GM21786 (cell line): ENCODE data around the gene ZNF281.

Experiments
- ATAC-seq: cut with Tn5 transposase; IDR thresholded peaks from one replicate; pipeline ENCODE4 v1.9.1; 2021; ENCODE audit not compliant: unreplicated experiment

Gene ZNF281

DNA sequence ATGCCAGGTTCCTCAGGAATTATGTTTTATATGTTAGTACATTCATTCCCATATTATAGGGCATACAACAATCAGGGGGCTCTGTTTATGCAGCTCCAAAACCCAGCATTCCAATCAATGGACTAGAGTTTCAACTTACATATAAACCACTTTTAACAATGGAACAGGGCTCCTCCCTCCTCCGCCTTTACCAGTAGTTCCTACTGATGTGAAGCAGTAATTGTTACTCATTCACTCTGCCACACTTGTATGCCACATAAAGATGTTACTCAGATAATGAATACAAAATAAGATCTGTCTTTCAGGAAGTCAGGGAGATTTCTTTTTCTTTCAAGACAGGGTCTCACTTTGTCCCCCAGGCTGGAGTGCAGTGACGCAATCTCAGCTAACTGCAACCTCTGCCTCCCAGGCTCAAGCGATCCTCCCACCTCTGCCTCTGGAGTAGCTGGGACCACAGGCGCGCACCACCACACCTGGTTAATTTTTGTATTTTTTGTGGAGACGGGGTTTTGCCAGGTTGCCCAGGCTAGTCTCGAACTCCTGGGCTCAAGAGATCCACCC, 17.1 kb downstream of the ZNF281 start:
- ATAC-seq = no peak

DNA sequence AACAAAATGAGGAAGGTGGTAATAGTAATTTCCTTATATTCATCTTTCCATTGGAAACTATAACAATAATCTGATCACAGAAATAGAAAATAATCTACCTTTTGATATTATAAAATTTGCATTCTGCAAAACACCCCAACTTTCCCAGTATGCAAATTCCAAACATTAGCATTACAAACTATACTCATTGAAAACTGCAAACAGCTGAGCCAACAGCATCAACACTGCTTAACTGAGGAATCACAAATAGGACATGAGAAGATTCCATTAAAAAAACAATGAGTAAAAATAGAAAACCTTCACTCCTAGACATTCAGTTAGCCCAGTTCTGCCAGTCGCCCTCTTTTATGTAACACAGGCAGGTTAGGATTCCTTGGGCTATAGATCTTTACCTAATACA, 18.1 kb downstream of the ZNF281 start:
- no peak for ATAC-seq

DNA sequence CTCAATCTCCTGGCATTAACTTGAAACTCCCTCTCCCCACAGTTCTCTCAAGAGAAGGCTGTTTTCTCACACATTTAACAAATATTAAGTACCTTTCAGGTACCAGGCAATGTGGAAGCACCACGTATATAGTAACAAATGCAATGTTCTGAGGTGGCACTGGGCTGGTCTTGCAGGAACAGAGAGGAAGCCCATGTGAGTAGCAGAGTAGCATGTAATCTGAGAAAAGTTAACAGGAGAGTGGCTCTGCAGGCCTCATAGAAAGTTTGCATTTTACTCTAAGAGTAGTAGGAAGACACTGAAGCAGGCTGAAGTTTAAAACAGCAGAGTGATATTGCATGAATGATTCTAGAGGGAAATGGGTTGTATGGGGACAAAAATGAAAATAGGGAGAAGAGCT, 21.0 kb downstream of the ZNF281 start:
- ATAC-seq = no peak

DNA sequence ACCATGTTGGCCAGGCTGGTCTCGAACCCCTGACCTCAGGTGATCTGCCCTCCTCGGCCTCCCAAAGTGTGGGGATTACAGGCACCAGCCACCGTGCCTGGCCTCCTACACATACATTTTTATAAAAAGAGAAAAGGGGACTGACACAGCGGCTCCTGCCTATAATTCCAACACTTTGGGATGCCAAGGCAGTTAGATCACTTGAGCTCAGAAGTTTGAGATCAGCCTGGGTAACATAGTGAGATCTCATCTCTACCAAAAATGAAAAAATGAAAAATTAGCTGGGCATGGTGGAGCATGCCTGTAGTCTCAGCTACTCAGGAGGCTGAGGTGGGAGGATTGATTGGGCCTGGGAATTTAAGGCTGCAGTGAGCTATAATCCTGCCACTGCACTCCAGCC, 23.4 kb downstream of the ZNF281 start:
- no peak for ATAC-seq

DNA sequence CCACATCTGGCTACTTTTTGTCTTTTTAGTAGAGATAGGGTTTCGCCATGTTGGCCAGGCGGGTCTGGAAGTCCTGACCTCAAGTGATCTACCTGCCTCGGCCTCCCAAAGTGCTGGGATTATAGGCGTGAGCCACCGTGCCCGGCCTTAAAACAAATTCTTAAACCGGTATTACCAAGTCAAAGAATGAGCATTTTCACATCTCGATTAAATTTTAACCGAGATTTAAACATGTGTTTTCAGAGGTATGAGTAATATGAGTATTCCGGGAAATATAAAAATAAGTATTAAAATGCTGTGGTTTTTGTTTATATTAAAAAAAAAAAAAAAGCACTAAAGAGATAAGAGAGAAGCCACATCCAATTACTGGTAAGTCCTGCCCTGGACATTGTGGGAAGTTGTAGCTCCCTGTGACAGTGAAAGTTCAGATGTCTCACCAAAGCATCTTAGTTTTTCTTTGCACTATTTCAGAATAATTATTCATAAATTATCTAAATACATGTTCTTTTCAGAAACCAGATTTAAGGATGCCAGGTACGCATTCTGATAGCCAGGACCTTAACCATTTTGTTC, 24.9 kb downstream of the ZNF281 start:
- peak; percentile 35 for ATAC-seq

DNA sequence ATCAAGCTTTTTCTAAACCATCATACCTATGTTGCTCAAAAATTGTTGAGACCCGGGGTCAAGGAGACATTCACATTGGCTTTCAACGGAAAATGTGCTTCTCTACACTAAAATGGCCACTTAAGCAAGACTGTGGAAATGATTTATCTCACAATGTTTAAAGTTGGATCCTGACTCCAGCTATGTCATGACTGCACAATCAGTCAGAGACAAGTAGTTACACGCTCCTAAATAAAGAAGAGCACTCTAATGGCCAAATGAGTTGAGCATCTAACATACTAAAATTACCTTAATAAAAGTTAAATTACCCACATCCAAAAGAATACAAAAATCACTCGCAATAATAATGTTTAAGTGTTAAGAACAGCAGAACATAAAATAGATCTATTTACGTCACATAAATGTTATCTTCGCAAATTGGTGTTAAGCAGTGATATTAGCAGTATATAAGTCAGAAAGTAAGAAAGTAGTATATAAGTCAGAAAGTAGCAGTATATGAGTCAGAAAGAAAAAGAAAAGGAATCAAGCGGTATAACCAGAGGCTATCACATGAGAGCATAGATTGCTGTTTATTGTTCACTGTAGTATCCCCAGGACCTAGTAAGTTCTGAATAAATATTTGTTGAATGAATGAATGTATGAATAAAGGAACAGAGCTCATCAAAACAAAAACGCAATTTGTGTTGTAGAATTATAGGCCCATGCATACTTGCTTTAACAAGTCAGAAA, 28.4 kb downstream of the ZNF281 start:
- no peak for ATAC-seq

DNA sequence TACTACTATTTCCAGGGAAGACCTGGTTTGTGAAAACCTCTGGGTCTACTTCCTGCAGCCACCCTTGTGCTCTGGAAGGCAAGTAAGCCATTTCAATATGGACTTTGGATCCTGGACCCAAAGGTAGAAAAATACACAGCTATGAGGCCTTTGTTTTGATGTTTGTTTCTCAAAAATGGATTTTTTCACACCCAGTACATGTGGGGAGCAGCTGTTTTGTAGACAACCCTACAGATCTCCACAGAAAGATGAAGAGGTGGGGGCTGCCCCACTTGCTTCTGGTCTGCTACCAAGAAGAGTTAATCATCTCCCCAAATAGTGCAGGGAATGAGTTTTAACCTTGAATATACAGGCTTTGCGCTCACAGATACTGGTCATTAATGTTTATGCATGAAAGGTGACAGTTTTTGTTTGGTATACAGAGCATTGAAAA, 29.2 kb downstream of the ZNF281 start:
- ATAC-seq = peak; percentile 80

DNA sequence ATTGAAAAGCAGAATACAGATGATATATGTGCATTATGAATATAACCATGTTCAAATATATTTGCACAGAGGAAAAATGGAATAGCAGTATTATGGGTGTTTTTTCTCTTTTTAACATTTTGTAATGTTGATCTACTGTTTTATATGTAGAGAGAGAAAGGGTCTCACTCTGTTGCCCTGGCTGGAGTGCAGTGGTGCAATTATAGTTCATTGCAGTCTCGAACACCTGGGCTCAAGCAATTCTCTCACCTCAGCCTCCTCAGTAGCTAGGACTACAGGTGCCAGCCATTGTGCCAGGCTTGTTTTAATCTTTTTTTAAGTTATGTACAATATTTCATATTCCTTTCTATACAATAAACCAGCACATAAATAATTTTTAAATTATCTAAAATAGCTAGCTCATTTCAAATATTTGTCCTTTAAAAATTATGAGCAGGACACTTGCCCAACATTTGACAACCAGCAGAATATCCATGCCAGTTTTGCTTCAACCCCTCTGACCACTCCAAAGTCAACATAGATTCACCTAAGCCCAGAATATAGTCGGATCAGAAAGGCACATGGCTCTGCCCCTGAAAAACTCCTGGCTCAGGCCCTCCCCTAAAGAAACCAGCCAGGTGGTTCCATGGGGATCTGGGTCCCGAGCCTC, 29.8 kb downstream of the ZNF281 start:
- no peak for ATAC-seq

DNA sequence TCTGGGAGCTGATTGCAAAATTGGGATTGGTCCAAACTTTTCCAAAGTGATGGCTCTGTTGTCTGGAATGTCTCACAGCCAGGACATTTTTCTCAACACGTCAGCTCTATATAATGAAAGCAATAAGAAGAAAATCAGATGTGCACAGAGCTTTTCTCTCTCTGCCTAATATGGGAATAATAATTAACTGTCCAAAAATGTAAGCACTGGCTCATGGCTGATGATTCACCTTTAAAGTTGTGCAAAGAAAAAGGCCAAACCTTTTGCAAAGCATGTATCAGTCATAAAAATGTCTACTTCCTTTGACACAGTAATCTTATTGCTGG, 30.4 kb downstream of the ZNF281 start:
- ATAC-seq = no peak

DNA sequence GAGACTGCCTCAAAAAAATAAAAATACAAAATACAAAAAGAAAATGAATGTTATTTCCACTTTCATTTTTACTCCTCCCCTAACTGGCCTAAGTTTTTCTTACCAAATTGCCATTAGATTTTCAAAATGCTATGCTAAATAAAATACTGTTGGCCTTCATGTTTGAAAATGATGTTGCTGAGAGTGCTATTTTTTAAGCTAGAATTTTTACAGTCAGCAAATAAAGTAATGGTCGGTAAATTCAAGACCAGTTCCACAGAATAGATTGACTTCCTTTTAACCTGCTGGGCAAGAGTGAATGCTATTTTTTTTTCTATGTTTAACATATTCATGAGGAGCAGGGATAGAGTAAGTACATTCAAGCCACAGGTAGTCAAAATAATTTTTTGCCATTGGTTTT, 31.7 kb downstream of the ZNF281 start:
- no peak for ATAC-seq

DNA sequence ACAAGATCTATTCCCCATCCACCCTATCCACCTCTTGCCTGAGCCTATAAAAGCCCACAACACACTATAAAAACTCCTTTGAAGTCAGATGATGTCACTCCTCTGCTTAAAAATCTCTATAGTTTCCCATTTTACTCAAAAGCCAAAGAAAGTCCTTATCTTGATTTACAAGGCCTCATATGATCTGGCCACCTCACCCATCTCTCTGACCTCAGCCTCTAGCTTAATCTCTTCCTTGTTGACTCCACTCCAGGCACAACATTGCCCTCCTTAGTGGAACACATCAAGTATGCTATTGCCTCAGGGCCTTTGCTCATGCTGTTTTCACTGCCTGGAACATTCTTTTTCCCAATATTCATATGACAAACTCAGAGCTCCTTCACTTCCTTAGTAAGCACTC, 33.3 kb downstream of the ZNF281 start:
- no peak for ATAC-seq

DNA sequence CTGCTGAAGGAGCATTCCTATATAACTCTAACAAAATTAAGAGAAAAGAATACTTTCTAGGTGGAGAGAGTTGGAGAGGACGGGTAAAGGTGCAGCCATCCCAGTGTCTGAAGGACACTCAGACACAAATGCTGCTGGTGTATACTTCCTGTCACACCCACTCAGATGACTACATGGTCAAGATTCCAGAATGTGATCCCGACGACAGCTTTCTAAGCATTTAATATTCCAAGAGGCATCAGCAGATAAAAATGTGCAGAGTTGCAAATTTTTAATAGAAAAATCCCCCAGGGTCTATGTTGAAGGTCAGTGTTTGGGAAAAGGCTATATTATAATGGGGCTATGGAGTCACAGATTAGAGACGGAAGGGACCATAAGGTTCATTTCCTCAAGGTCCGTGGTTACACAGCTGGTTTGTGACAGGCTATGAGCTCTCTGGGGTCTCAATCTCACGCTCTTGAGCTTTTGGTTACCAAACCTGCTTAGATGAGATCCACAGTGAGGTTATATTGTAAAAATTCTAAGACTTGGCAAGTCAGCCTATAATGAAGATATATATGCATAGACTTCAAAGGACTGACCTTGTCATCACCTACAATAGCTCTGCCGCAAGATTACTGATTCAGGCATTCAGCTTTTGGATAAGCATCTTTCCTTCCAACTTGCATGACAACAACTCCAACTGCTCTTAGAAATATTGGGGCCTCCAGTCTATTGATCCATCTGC, 35.1 kb downstream of the ZNF281 start:
- ATAC-seq = no peak

DNA sequence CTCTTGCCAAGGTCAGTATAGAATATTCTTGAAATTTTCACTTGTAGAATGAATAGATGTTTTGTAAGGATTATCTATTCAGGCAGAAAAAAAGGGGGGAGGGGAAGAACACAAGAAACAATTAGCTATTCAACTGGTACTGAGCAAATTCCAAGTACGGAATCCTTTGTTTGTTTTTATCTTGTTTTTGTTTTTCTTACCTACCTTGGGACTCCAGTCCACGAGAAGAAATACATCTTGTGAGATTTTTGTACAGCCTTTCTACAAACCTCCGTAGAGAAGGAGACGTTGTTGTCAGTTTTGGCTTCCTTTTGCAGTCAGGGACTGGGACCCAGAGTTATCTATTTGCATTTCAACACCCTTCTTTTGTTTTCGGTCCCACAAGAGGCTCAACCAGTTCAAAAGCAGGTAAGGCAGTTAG, 36.0 kb downstream of the ZNF281 start:
- ATAC-seq = peak; percentile 38

DNA sequence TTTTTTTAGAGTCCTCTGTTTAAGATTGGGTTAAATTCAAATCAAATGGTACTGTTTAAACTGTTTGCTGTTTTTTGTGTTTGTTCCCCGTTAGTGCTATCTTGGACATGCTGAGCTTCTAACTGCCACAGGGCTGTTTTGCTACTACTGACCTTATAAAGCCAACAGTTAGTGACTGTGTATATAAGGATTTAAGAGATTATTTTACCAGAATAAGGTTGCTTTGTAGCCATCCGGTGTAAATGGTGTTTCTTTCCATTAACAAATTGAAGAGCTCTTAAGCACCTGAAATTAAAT, 37.0 kb downstream of the ZNF281 start:
- no peak for ATAC-seq

DNA sequence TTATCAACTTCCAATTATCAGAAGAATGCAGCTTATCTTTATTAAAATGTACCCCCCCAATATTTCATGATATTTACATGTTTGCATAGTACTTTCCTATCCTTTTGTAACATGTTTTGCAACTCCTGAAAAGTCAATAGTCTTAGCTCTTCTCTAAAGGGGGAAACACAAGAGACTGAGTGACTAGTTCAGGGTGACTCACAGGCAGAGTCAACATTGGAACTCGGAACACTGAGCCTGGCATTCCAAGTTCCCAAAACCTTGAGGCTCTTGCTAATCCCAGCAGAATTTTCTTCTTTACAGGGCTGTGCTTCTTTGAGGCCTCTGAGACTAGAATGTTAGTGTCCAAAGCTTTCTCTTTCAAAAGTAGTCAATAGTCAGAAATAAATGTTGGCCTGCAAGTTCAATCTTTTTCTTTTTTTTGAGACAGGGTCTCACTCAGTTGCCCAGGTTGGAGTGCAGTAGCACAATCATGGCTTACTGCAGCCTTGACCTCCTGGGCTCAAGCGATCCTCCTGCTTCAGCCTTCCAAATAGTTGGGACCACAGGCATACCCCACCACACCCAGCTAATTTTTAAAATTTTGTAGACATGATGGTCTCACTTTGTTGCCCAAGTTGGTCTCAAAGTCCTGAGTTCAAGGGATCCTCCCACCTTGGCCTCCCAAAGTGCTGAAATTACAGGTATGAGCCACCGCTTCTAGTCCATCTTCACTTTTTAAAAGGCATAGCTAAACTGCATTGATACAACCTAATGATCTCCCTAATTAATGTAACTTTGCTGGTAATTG, 37.5 kb downstream of the ZNF281 start:
- no peak for ATAC-seq

DNA sequence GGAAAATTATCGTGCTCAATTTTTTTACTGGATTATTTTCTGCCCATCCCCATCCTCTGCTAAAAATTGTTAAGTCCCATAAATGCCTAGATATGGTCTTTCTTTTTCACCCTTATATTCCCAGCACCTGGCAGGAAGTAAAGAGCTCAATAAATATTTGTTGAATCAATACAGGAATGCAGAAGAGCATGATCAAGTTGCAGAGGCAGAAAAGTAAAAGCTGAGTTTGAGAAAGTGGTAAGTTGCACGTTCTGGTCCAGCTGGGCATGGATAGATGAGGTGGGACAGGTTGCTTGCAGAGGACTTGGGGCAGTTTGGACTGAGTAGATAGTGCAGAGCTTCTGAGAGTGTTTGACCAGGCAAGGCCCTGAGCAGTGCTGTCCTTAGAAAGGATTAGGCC, 40.1 kb downstream of the ZNF281 start:
- ATAC-seq = no peak

DNA sequence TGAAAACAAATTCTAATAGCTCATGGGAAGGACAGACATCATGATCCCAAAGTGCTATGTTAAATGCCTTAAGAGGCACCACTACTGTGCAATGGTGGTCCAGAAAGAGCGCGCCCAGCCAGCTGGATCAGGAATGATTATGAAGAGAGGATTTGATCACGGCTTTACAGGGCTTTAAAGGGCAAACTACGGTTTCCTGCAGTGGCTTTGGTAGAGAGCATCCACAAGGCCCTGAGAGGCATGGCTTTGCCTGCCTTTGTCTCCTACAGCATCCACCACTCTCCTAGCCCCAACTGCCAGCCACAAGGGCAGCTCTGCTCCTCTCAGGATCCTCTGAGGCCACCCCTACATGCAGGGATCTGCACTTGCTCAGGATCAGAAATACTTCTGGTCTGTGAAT, 40.7 kb downstream of the ZNF281 start:
- ATAC-seq = no peak

DNA sequence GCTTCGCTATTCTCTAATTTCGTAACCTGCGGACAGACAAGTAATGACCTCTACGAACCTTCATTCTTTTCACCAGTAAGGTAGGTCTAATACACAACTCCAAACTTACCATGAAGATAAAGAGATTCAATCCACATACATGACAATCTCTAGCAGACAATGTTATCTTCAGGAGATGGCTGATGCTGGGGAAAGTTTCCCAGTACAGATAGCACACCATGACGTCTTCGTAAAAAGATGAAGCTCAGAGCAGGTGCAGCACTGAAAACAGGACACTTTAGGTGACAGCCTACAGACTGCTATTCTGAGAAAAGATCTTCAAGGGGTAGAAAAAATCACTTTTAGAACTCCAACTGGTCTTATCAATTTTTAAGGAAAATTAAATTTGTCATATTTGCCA, 41.3 kb downstream of the ZNF281 start:
- no peak for ATAC-seq

DNA sequence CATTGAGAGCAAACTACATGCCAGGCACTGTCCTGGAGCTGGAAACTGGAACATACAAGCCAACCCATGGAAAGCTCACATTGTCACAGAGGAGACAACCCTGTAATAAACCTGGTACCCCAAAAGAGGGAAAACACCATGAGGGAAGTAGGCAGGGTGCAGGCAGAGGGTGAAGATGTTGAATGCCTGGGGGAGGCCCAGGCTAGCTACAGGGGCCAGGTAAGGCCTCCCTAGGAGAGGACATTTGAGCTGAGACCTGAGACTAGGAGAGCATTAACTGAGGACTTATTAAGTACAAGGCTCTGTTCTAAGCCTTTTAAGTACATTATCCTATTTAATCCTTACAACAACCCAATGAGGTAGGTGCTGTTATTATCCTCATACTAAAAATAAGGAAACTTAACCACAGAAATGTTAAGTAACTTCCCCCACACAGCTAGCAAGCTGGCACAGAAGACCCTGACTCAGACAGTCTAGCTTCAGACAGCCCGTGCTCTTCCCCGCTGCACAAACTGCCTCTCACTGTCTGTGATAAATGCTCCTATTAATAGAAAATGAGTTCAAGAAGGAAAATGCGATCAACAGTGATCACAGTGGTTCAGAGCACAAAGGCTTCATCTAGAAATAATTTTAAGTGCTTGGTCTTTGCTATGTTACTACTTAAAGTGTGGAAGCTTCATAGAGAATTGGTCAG, 41.8 kb downstream of the ZNF281 start:
- no peak for ATAC-seq

DNA sequence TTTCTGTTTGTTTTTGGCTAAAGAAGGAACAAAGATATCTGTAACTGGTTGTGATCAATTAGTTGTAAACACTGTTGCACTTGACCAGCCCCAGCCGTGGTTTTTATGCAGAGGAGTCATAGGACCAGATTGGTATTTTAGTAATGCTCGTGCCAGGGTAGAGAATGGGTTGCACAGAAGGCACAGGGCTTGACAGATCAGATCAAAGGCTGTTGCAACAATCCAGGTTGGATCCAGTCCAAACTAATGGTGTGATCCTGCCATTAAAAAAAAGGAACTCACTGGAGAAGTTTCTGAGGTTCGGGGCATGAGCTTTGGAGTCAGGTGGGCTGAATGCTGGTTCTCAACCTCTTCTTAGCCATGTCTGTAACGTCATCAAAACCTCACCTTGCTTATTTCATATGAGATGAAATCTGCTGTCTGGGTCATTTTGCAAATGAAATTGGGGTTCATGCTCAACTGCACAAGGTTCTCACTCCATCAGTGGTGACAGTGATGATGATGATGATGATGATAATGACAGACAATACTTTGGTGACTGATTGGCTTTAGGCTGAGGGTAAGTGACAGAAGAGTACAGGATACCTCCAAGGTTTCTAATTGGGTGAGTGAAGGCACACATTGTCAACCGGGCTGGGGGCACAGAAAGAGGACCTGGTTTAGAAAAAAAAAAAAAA, 43.1 kb downstream of the ZNF281 start:
- no peak for ATAC-seq
